ENCODE results near the gene NFIL3. TPM values are rescaled to one million over a fixed set of nuclear protein-coding genes. Genes with fewer than 3 reads are reported as not detected.

The NFIL3 gene
- total RNA-seq, 2 donors from 2014 or later = 13.7 to 32.5 TPM

- H3K4me1 ChIP-seq = no peaks in the 10 kb centered on the region
- H3K27ac ChIP-seq = no peak overlapping the region
- no peak overlapping the region for H3K4me3 ChIP-seq
- no peaks in the 10 kb centered on the region for H3K27me3 ChIP-seq
- H3K36me3 ChIP-seq = no peaks in the 10 kb centered on the region
- no peak for TF ChIP-seq CTCF (IDR thresholded peaks at IDR 0.05)
- no peak for DNase-seq
- H3K9me3 ChIP-seq = no peaks in the 10 kb centered on the region
- H3K9ac ChIP-seq (ENCODE audit: low read depth in 2 of 2, low read length in 2 of 2) = no peak overlapping the region
- intact Hi-C loops (cut with DNase I) = no loop called here
Measured at GRCh38 chr9:91403665-91404543, 19.7 kb downstream of the NFIL3 start.

GRCh38 chr9:91398926-91399325 lies 24.7 kb downstream of the NFIL3 start:
- no peak for TF ChIP-seq CTCF (IDR thresholded peaks at IDR 0.05)
- Histone ChIP-seq H3K4me1 (no peaks in the 10 kb centered on the region), H3K36me3 (no peaks in the 10 kb centered on the region), H3K9ac (ENCODE audit: low read depth in 2 of 2, low read length in 2 of 2) (no peak overlapping the region), H3K27me3 (no peaks in the 10 kb centered on the region), H3K4me3 (no peak overlapping the region), H3K27ac (no peak overlapping the region), H3K9me3 (no peaks in the 10 kb centered on the region)
- intact Hi-C loops (cut with DNase I) = no loop called here
- DNase-seq = no peak

GRCh38 chr9:91395553-91396471 lies 27.8 kb downstream of the NFIL3 start:
- DNase-seq = no peak
- TF ChIP-seq CTCF (IDR thresholded peaks at IDR 0.05) = no peak
- no peak overlapping the region for H3K4me3 ChIP-seq
- no peaks in the 10 kb centered on the region for H3K4me1 ChIP-seq
- no peaks in the 10 kb centered on the region for H3K36me3 ChIP-seq
- intact Hi-C loops (cut with DNase I) = no loop called here
- no peak overlapping the region for H3K9ac ChIP-seq (ENCODE audit: low read depth in 2 of 2, low read length in 2 of 2)
- no peaks in the 10 kb centered on the region for H3K9me3 ChIP-seq
- H3K27me3 ChIP-seq = no peaks in the 10 kb centered on the region
- no peak overlapping the region for H3K27ac ChIP-seq

- H3K9ac ChIP-seq (ENCODE audit: low read depth in 2 of 2, low read length in 2 of 2) = no peak overlapping the region
- no peaks in the 10 kb centered on the region for H3K27me3 ChIP-seq
- intact Hi-C loops (cut with DNase I) = no loop called here
- no peak for TF ChIP-seq CTCF (IDR thresholded peaks at IDR 0.05)
- H3K27ac ChIP-seq = no peak overlapping the region
- H3K36me3 ChIP-seq = no peaks in the 10 kb centered on the region
- no peak for DNase-seq
- H3K4me1 ChIP-seq = no peaks in the 10 kb centered on the region
- H3K9me3 ChIP-seq = no peaks in the 10 kb centered on the region
- no peak overlapping the region for H3K4me3 ChIP-seq
Measured at GRCh38 chr9:91395106-91395552, 28.5 kb downstream of the NFIL3 start.

- intact Hi-C loops (cut with DNase I) = no loop called here
- Histone ChIP-seq H3K4me1 (no peaks in the 10 kb centered on the region), H3K9me3 (no peaks in the 10 kb centered on the region), H3K9ac (ENCODE audit: low read depth in 2 of 2, low read length in 2 of 2) (no peak overlapping the region), H3K36me3 (no peaks in the 10 kb centered on the region), H3K27me3 (no peaks in the 10 kb centered on the region), H3K27ac (no peak overlapping the region), H3K4me3 (no peak overlapping the region)
- no peak for TF ChIP-seq CTCF (IDR thresholded peaks at IDR 0.05)
- DNase-seq = no peak
Measured at GRCh38 chr9:91393826-91394225, 29.8 kb downstream of the NFIL3 start.
